Omental fat pad (tissue), 4 donors: ENCODE measurements around the gene FAM193B. TPM values are rescaled to one million over a fixed set of nuclear protein-coding genes. Genes with fewer than 3 reads are reported as not detected.

Source experiments
- ATAC-seq: fragments of 150-250 bp; one replicate; pipeline ENCODE4 v1.9.1; 2016; ENCODE audit warnings: mild to moderate bottlenecking, moderate library complexity; ENCODE audit not compliant: low FRiP score
- DNase-seq: peaks from one replicate; pipeline ENCODE4 v3.0.0-alpha.2; 2019; ENCODE audit warnings: low spot score
- total RNA-seq, 4 donors: library from RNA; depleted of rRNA; stranded (reverse); fragments of >200 nt; gene quantifications; one replicate each; pipeline ENCODE4 v1.1.0, GENCODE V29; 2016
- TF ChIP-seq, protein P1 (sequence below), 3 donors: fragments of 450-650 bp; IDR thresholded peaks; one replicate each; pipeline ENCODE4 v1.5.1; 2016 to 2017; ENCODE audit warnings: antibody characterized with exemption in 3 of 3, mild to moderate bottlenecking in 3 of 3, moderate library complexity in 2 of 3

The FAM193B gene
- total RNA-seq, 4 donors from 2014 or later = 43.3 to 92.5 (median 50.9) TPM

DNA sequence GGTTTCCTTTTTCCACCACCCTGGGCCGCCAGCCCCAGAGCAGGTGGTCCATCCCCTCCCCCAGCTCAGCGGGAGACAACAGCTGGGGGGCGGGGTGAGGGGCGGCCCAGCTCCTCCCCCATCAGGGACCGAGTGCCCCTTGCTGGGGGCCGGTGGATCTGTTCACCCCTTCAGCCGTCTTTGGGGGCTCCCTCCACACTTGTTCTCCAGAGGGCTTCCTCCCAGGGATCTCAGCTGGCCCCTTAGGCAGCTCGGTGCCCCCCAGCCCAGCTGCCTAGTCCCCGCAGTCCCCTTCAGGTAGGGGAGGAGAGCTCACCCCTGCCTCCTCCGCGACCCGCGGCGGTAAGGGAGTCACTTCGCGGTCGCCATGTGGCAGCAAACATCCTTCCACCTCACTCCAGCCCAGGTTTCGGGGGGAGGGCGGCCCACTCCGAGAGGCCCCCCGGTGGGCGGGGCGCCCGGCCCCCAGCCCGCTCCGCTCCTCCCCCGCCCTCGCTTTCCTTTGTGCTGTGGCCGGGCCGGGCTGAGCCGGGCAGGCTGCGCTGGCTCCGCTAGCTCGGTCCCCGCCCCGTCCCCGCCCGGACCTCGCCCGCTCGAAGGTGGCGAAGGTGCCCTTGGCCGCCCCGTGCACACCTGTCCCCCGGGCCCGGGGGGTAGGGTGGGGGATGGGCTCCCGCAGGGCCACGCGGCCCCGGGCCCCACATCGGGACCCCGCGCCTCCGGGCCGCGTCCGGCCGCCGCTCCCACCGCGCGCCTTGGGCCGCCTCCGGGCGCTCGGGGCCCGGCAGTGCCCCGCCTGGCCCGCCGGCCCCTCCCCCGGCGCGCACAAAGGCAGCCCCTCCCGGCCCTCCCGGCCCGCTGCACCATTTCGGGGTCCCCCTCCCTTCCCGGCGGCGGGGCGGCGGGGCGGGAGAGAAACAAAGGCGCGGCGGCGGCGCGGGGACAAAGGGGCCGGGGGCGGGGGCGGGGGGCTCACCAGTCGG is 81.6 kb downstream of the FAM193B start:
- DNase-seq (no peak), ATAC-seq (peak; percentile 39)

DNA sequence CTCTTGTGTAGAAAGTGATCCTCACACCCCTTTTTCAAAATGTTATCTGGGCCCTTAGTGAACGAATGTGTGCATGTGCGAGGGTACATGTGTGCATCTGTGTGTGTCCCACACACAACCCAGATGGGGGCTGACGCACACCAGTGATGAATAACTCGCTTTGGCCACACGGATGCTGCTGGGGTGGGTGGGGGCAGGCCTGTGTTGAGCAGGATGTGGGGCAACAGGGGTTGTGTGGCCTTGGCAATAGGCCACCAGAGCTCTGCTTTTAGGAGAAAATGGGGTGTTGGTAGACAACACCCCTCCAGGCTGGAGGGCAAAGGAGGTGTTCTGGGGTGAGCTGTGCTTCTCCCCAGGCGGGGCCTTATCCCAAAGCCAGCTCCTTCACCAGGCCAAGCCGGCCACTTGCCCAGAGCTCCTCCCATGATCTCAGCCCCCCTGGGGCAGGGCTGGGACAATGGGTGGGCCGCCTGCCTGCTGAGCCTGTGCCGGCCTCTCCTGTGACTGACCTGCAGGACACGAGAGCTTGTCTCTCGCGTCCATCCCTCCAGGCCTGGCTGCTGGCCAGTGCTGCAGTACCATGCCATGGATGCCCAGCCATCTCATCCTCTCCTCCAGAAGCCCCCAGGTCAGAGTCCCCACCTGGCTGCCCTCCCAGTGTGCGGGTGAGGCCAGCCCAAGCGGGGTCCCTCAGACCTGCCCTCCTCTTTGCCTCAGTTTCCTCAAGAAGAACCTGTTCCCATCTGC is 82.6 kb downstream of the FAM193B start:
- ATAC-seq = no peak
- no peak for DNase-seq
- TF ChIP-seq, protein P1, sequence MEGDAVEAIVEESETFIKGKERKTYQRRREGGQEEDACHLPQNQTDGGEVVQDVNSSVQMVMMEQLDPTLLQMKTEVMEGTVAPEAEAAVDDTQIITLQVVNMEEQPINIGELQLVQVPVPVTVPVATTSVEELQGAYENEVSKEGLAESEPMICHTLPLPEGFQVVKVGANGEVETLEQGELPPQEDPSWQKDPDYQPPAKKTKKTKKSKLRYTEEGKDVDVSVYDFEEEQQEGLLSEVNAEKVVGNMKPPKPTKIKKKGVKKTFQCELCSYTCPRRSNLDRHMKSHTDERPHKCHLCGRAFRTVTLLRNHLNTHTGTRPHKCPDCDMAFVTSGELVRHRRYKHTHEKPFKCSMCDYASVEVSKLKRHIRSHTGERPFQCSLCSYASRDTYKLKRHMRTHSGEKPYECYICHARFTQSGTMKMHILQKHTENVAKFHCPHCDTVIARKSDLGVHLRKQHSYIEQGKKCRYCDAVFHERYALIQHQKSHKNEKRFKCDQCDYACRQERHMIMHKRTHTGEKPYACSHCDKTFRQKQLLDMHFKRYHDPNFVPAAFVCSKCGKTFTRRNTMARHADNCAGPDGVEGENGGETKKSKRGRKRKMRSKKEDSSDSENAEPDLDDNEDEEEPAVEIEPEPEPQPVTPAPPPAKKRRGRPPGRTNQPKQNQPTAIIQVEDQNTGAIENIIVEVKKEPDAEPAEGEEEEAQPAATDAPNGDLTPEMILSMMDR (IDR thresholded peaks at IDR 0.05) = no peak

More for the DNA sequence above, 81.6 kb downstream of the FAM193B start:
- TF ChIP-seq, protein P1 (IDR thresholded peaks at IDR 0.05) = no peak

DNA sequence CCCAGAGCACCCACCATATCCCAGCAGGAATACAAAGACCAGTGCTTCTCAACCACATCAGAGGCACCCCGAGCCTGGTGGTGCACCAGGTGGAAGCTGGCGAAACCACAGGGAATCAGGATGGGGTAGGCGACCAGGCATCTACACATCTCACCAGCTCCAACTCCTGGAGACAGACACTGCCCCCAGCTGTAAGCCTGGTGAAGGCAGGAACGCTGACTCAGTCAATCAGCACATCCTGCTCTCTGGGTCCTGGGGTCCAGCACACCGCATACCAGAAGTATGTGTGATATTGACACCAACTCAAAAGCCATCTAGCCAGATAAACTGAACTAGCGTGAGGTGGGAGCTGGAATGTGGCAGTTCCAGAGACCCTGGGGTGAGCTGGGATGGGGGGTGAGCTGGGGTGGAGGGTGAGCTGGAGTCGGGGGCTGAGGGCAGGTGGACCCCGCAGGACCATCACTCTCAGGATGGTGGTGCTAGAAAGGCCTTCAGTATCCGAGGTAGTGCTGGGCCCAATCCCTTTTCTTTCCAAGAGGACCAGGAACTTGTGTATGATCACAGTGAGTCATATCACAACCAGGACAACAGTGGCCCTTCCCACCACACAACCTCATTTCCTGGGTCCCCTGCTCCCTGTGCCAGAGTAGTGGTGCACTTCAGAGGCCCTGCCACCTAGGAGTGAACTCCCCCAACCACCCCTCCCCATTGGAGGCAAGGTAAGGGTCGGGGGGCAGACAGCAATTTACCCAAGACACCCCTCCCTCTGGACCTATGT is 83.4 kb downstream of the FAM193B start:
- TF ChIP-seq, protein P1 (IDR thresholded peaks at IDR 0.05) = no peak
- DNase-seq (no peak), ATAC-seq (no peak)

Other genes starting within 250 kb of the FAM193B start
- 10 to 100 TPM in 1 of 4 donors, 1 to 10 TPM in 3; 3.5 to 26.8 (median 4.8) TPM for gene MXD3, start 242.7 kb downstream of the FAM193B start, total RNA-seq
- gene LMAN2, start 202.9 kb downstream of the FAM193B start, total RNA-seq = 100 to 1,000 TPM; 129 to 164 (median 144) TPM
- gene RGS14, start 196.6 kb downstream of the FAM193B start, total RNA-seq = 10 to 100 TPM in 1 of 4 donors, 1 to 10 TPM in 3; 7.1 to 25.1 (median 8.2) TPM
- not detected for gene SLC34A1, start 170.1 kb downstream of the FAM193B start, total RNA-seq
- gene PFN3, start 153.9 kb downstream of the FAM193B start, total RNA-seq = not detected
- 1 to 10 TPM in 1 of 4 donors, under 1 TPM in 3; 0.38 to 3.0 (median 0.63) TPM for gene F12, start 145.0 kb downstream of the FAM193B start, total RNA-seq
- 10 to 100 TPM; 16.1 to 45.5 (median 27.2) TPM for gene GRK6, start 127.9 kb downstream of the FAM193B start, total RNA-seq
- 1 to 10 TPM in 3 of 4 donors, not detected in 1; 1.6 to 2.8 (median 2.1) TPM for gene PRR7, start 107.7 kb downstream of the FAM193B start, total RNA-seq
- 10 to 100 TPM; 33.5 to 78.5 (median 38.3) TPM for gene DBN1, start 80.9 kb downstream of the FAM193B start, total RNA-seq
- gene PDLIM7, start 57.0 kb downstream of the FAM193B start, total RNA-seq = 10 to 100 TPM; 20.0 to 63.2 (median 34.2) TPM
- 10 to 100 TPM in 3 of 4 donors, 1 to 10 TPM in 1; 7.4 to 41.0 (median 16.3) TPM for gene DOK3, start 44.7 kb downstream of the FAM193B start, total RNA-seq
- gene DDX41, start 37.6 kb downstream of the FAM193B start, total RNA-seq = 10 to 100 TPM; 66.2 to 93.7 (median 73.6) TPM
- 100 to 1,000 TPM in 3 of 4 donors, 10 to 100 TPM in 1; 81.0 to 129 (median 105) TPM for gene TMED9, start 37.6 kb upstream of the FAM193B start, total RNA-seq
- gene B4GALT7, start 45.6 kb upstream of the FAM193B start, total RNA-seq = 10 to 100 TPM; 19.5 to 46.4 (median 25.8) TPM
- gene FAM153A, start 228.3 kb upstream of the FAM193B start, total RNA-seq = 10 to 100 TPM in 2 of 4 donors, 1 to 10 TPM in 2; 1.3 to 33.2 (median 7.9) TPM